RWPE2 (cell line): Measurements from ENCODE around the gene KCTD1.
A peak's percentile ranks its signal among the peaks of the same experiment; 100 is the strongest.

Experiments used
- ATAC-seq: fragments of 200-7000 bp; cut with Tn5 transposase; 3 replicates; pipeline ENCODE4 v1.9.1; 2021; ENCODE audit warnings: low read depth
- DNase-seq: peaks from one replicate; pipeline ENCODE4 v3.0.0-alpha.2; 2020; ENCODE audit warnings: low spot score
- H3K27ac ChIP-seq: fragments of 450-650 bp; 2 replicates; pipeline ENCODE4 v1.5.1; 2017; ENCODE audit warnings: mild to moderate bottlenecking; ENCODE audit not compliant: poor library complexity, severe bottlenecking
- H3K27me3 ChIP-seq: fragments of 250-450 bp; sonication (Bioruptor Pico); 2 replicates; pipeline ENCODE4 v1.5.1; 2021; ENCODE audit warnings: mild to moderate bottlenecking, moderate library complexity; ENCODE audit not compliant: insufficient read depth, poor library complexity, severe bottlenecking
- H3K36me3 ChIP-seq: fragments of 250-450 bp; sonication (Bioruptor Pico); 2 replicates; pipeline ENCODE4 v1.5.1; 2020; ENCODE audit warnings: low read depth, mild to moderate bottlenecking, moderate library complexity
- H3K4me1 ChIP-seq: fragments of 250-450 bp; sonication (Bioruptor Pico); 2 replicates; pipeline ENCODE4 v1.5.1; 2021; ENCODE audit warnings: mild to moderate bottlenecking, moderate library complexity; ENCODE audit not compliant: insufficient read depth, poor library complexity, severe bottlenecking
- H3K4me3 ChIP-seq: fragments of 250-450 bp; sonication (Bioruptor Pico); 2 replicates; pipeline ENCODE4 v1.5.1; 2021; ENCODE audit warnings: mild to moderate bottlenecking, moderate library complexity; ENCODE audit not compliant: severe bottlenecking
- H3K9me3 ChIP-seq: fragments of 250-450 bp; sonication (Bioruptor Pico); 2 replicates; pipeline ENCODE4 v1.5.1; 2021; ENCODE audit warnings: mild to moderate bottlenecking, moderate library complexity; ENCODE audit not compliant: severe bottlenecking
- CTCF ChIP-seq: fragments of 450-650 bp; IDR thresholded peaks from one replicate; pipeline ENCODE4 v1.5.1; 2017; ENCODE audit warnings: mild to moderate bottlenecking, moderate library complexity; ENCODE audit not compliant: poor library complexity, severe bottlenecking

KCTD1 gene

GRCh38 chr18:26545335-26546123 lies 2.8 kb downstream of the KCTD1 start:
- Histone ChIP-seq H3K27ac (peak overlapping the region; percentile 93), H3K4me1 (peaks cover 38% of the 10 kb centered on the region), H3K36me3 (peaks cover 39% of the 10 kb centered on the region), H3K27me3 (no peaks in the 10 kb centered on the region), H3K9me3 (no peaks in the 10 kb centered on the region), H3K4me3 (peak overlapping the region; percentile 98)
- TF ChIP-seq CTCF: peak; percentile 5
- ATAC-seq (no peak), DNase-seq (no peak)

GRCh38 chr18:26544451-26544850 lies 3.9 kb downstream of the KCTD1 start:
- Histone ChIP-seq H3K4me3 (peak overlapping the region; percentile 98), H3K36me3 (peaks cover 44% of the 10 kb centered on the region), H3K27me3 (no peaks in the 10 kb centered on the region), H3K9me3 (no peaks in the 10 kb centered on the region), H3K27ac (peak overlapping the region; percentile 93), H3K4me1 (peaks cover 44% of the 10 kb centered on the region)
- DNase-seq: no peak
- no peak for ATAC-seq
- TF ChIP-seq CTCF: no peak

GRCh38 chr18:26543373-26543772 lies 5.0 kb downstream of the KCTD1 start:
- Histone ChIP-seq H3K4me3 (no peak overlapping the region), H3K27ac (no peak overlapping the region), H3K9me3 (no peaks in the 10 kb centered on the region), H3K27me3 (no peaks in the 10 kb centered on the region), H3K4me1 (peaks cover 49% of the 10 kb centered on the region), H3K36me3 (peaks cover 53% of the 10 kb centered on the region)
- no peak for DNase-seq
- no peak for TF ChIP-seq CTCF
- no peak for ATAC-seq

- peak overlapping the region; percentile 76 for H3K27ac ChIP-seq
- DNase-seq: no peak
Observed at GRCh38 chr18:26540043-26540628, 8.2 kb downstream of the KCTD1 start.

More at GRCh38 chr18:26540043-26540628, 8.2 kb downstream of the KCTD1 start:
- no peaks in the 10 kb centered on the region for H3K9me3 ChIP-seq
- H3K36me3 ChIP-seq: peaks cover 34% of the 10 kb centered on the region
- no peaks in the 10 kb centered on the region for H3K27me3 ChIP-seq
- TF ChIP-seq CTCF: no peak
- peaks cover 70% of the 10 kb centered on the region for H3K4me1 ChIP-seq
- peak; percentile 78 for ATAC-seq
- no peak overlapping the region for H3K4me3 ChIP-seq
